Measurements from ENCODE around the gene SHISA2. TPM values are rescaled to one million over a fixed set of nuclear protein-coding genes. Genes with fewer than 3 reads are reported as not detected.

The SHISA2 gene
- total and polyA plus RNA-seq, 2 of the 13 experiments (the other 11 are each of a cell fraction or from before 2014, with no cell fraction given), result not detected

DNA sequence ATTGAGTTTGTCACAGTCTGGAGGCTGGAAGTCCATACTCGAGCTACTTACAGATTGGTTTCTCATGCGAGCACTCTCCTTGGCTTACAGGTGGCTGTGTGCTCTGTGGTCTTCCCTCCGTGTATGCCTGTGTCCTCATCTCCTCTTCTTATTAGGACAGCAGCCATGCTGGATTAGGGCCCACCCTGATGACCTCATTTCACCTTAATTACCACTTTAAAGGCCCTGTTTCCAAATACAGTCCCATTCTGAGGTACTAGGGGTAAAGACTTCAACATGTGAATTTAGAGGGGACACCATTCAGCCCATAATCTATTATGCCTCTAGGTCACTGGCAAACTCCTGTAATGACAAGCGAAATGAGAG, 40.6 kb downstream of the SHISA2 start:
- ATAC-seq (no peak), DNase-seq (ENCODE audit: low spot score) (no peak), FAIRE-seq (no peak)
- Histone ChIP-seq H3K27ac (ENCODE audit: extremely low read length, insufficient read depth, low read length) (no peak overlapping the region), H4K20me1 (ENCODE audit: insufficient read depth, low read length) (no peaks in the 10 kb centered on the region), H3K27me3 (ENCODE audit: control insufficient read depth in 1 of 2, insufficient read depth in 2 of 2, low read length in 2 of 2) (peaks cover 0 to 5% of the 10 kb centered on the region in 2 experiments; a peak in 1 of 5 replicates), H3K9me3 (ENCODE audit: low read length) (no peaks in the 10 kb centered on the region), H3K79me2 (ENCODE audit: insufficient read depth, low read length) (no peaks in the 10 kb centered on the region), H2AFZ (ENCODE audit: low read length) (no peak overlapping the region), H3K9ac (ENCODE audit: insufficient read depth, low read depth, low read length) (no peak overlapping the region), H3K4me1 (ENCODE audit: insufficient read depth, low read length) (no peaks in the 10 kb centered on the region), H3K36me3 (replicated peaks in 1 of 2; ENCODE audit: control insufficient read depth in 1 of 2, insufficient read depth in 2 of 2, low read length in 2 of 2) (no peaks in the 10 kb centered on the region), H3K4me2 (ENCODE audit: low read depth, low read length) (no peak overlapping the region), H3K4me3 (replicated peaks in 1 of 3; ENCODE audit: insufficient read depth in 1 of 3, low read depth in 2 of 3, low read length in 3 of 3) (no peak overlapping the region)
- ChIA-PET CTCF (ENCODE audit: low intra/inter-chr PET ratio, low total read pairs) (no interaction called here), POLR2A (no interaction called here)
- TF ChIP-seq REL (CRISPR knock-in tag; conservative IDR thresholded peaks at IDR 0.05) (no peak), ZNF136 (CRISPR knock-in tag; IDR thresholded peaks at IDR 0.05; ENCODE audit: low read depth) (no peak), ZSCAN22 (CRISPR knock-in tag; IDR thresholded peaks at IDR 0.05) (no peak), SSRP1 (CRISPR knock-in tag; IDR thresholded peaks at IDR 0.05) (no peak), PAWR (CRISPR knock-in tag; IDR thresholded peaks at IDR 0.05; ENCODE audit: borderline replicate concordance) (no peak), ZBTB20 (CRISPR knock-in tag; IDR thresholded peaks at IDR 0.05; ENCODE audit: borderline replicate concordance, low read depth) (no peak), ESRRA (CRISPR knock-in tag; IDR thresholded peaks at IDR 0.05; ENCODE audit: low read depth) (no peak), GTF3A (CRISPR knock-in tag; conservative IDR thresholded peaks at IDR 0.05) (no peak), CEBPB (IDR thresholded peaks at IDR 0.05; ENCODE audit: borderline replicate concordance, low read depth, low read length) (no peak), HOXA7 (CRISPR knock-in tag; IDR thresholded peaks at IDR 0.05) (no peak), ZNF546 (CRISPR knock-in tag; conservative IDR thresholded peaks at IDR 0.05) (no peak), MATR3 (CRISPR knock-in tag; IDR thresholded peaks at IDR 0.05) (no peak)
- TF ChIP-seq, protein P1, sequence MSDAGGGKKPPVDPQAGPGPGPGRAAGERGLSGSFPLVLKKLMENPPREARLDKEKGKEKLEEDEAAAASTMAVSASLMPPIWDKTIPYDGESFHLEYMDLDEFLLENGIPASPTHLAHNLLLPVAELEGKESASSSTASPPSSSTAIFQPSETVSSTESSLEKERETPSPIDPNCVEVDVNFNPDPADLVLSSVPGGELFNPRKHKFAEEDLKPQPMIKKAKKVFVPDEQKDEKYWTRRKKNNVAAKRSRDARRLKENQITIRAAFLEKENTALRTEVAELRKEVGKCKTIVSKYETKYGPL (CRISPR knock-in tag; IDR thresholded peaks at IDR 0.05), result no peak
- TF ChIP-seq, protein P2, sequence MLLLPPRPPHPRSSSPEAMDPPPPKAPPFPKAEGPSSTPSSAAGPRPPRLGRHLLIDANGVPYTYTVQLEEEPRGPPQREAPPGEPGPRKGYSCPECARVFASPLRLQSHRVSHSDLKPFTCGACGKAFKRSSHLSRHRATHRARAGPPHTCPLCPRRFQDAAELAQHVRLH (CRISPR knock-in tag; IDR thresholded peaks at IDR 0.05; ENCODE audit: borderline replicate concordance, low read depth), result no peak
- TF ChIP-seq, protein P3, sequence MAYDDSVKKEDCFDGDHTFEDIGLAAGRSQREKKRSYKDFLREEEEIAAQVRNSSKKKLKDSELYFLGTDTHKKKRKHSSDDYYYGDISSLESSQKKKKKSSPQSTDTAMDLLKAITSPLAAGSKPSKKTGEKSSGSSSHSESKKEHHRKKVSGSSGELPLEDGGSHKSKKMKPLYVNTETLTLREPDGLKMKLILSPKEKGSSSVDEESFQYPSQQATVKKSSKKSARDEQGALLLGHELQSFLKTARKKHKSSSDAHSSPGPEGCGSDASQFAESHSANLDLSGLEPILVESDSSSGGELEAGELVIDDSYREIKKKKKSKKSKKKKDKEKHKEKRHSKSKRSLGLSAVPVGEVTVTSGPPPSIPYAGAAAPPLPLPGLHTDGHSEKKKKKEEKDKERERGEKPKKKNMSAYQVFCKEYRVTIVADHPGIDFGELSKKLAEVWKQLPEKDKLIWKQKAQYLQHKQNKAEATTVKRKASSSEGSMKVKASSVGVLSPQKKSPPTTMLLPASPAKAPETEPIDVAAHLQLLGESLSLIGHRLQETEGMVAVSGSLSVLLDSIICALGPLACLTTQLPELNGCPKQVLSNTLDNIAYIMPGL (CRISPR knock-in tag; IDR thresholded peaks at IDR 0.05; ENCODE audit: borderline replicate concordance in 1 of 2, low read depth in 1 of 2), result no peak
- WGBS (ENCODE audit: low lambda C conversion rate), result 18% methylated on average over 4 of the region's 4 CpGs
- in situ Hi-C loops (cut with HindIII; ENCODE audit: extremely low pct_ligation_motif_present, low pct_unique_long_range_greater_than_20kb) (no loop called here), intact Hi-C loops (cut with micrococcal nuclease; ENCODE audit: unreplicated experiment) (no loop called here)
- BruUV-seq (replicated peaks), result no TSS peak

Data from HepG2 (cell line).